Lung (tissue), 12 donors: ENCODE data around the gene SH3BGR. TPM values are rescaled to one million over a fixed set of nuclear protein-coding genes. Genes with fewer than 3 reads are reported as not detected.
A peak's percentile ranks its signal among the peaks of the same experiment; 100 is the strongest.

Experiments
- ATAC-seq: fragments of 200-7000 bp; cut with Tn5 transposase; one replicate; pipeline ENCODE4 v1.9.1; 2020; ENCODE audit warnings: moderate number of reproducible peaks; ENCODE audit not compliant: insufficient read depth, low FRiP score
- DNase-seq, 3 donors: peaks; one replicate each; pipeline ENCODE4 v3.0.0-alpha.2; 2013 to 2017
- H3K27ac ChIP-seq, 2 donors: one replicate each; pipeline ENCODE4 v1.5.1; 2013; ENCODE audit warnings: mild to moderate bottlenecking in 2 of 2, moderate library complexity in 2 of 2, control low read depth in 1 of 2, inconsistent platforms in 1 of 2, low read depth in 1 of 2, low read length in 1 of 2
- H3K27me3 ChIP-seq, 3 donors: one replicate each; pipeline ENCODE4 v1.5.1; 2013; ENCODE audit warnings: low read length in 2 of 3; ENCODE audit not compliant: control insufficient read depth in 3 of 3, insufficient read depth in 3 of 3
- H3K36me3 ChIP-seq, 4 donors: one replicate each; pipeline ENCODE4 v1.5.1; 2013; ENCODE audit warnings: low read length in 4 of 4, mild to moderate bottlenecking in 1 of 4, moderate library complexity in 1 of 4; ENCODE audit not compliant: control insufficient read depth in 4 of 4, insufficient read depth in 4 of 4
- H3K4me1 ChIP-seq, 5 donors: one replicate each; pipeline ENCODE4 v1.5.1; 2013; ENCODE audit warnings: low read length in 5 of 5, mild to moderate bottlenecking in 2 of 5, moderate library complexity in 1 of 5; ENCODE audit not compliant: control insufficient read depth in 5 of 5, insufficient read depth in 5 of 5
- H3K4me3 ChIP-seq: one replicate; pipeline ENCODE4 v1.5.1; 2013; ENCODE audit warnings: mild to moderate bottlenecking, control low read depth, moderate library complexity
- H3K9ac ChIP-seq, 2 donors: one replicate each; pipeline ENCODE4 v1.5.1; 2013; ENCODE audit warnings: low read length in 2 of 2, control low read depth in 1 of 2; ENCODE audit not compliant: insufficient read depth in 1 of 2
- H3K9me3 ChIP-seq, 4 donors: one replicate each; pipeline ENCODE4 v1.5.1; 2013; ENCODE audit warnings: low read length in 3 of 4, mild to moderate bottlenecking in 1 of 4, moderate library complexity in 1 of 4; ENCODE audit not compliant: control insufficient read depth in 4 of 4, insufficient read depth in 3 of 4
- CTCF ChIP-seq: IDR thresholded peaks from 2 replicates; pipeline ENCODE4 v1.5.1; 2012; ENCODE audit warnings: mild to moderate bottlenecking; ENCODE audit errors: control extremely low read depth, extremely low read depth
- WGBS, 2 donors: extraction: QIAGEN DNeasy Blood & Tissue Kit; methylation state at CpG; one replicate each; pipeline ENCODE4 v1.1.7; 2013; 5-methylcytosine and 5-hydroxymethylcytosine counted together
- polyA plus RNA-seq, 2 donors: library from polyadenylated mRNA; stranded (reverse); fragments of 200-250 nt; gene quantifications; one replicate each; pipeline ENCODE4 v1.2.1, GENCODE V29; 2013
- total RNA-seq, 2 donors: library from RNA; depleted of rRNA in 1 of 2; stranded (reverse); fragments of >200 nt in 1 of 2; gene quantifications; one replicate each; pipeline ENCODE4 v1.2.1, GENCODE V29; 2014 to 2021
- donor health status: control.
- donor health status: control.
- donor health status: Bipolar disorder and iron deficiency.
- donor health status: healthy.
- donor health status: DM: yes; HTN: yes; CAD: no.

SH3BGR gene
- total and polyA plus RNA-seq, 4 donors, result 1.2 to 8.9 (median 3.2) TPM; not detected in 1

- DNase-seq (no peak), ATAC-seq (no peak)
- TF ChIP-seq CTCF, result no peak
- 94 to 96% methylated on average over 1 of the region's 1 CpG for WGBS, 2 donors
- Histone ChIP-seq H3K4me1 (peaks cover 0 to 6% (median 0%) of the 10 kb centered on the region in 5 donors), H3K9ac (no peak overlapping the region), H3K9me3 (no peaks in the 10 kb centered on the region), H3K4me3 (no peak overlapping the region), H3K36me3 (peaks cover 0 to 2% (median 0%) of the 10 kb centered on the region in 4 donors), H3K27ac (no peak overlapping the region), H3K27me3 (no peaks in the 10 kb centered on the region)
Observed at GRCh38 chr21:39499156-39499555, 47.4 kb downstream of the SH3BGR start.

GRCh38 chr21:39502631-39503030 is 50.9 kb downstream of the SH3BGR start:
- WGBS, 2 donors, result 85 to 91% methylated on average over 7 of the region's 7 CpGs
- TF ChIP-seq CTCF, result no peak
- H3K4me1 ChIP-seq, result peaks cover 0 to 6% (median 0%) of the 10 kb centered on the region in 5 donors

GRCh38 chr21:39503123-39503762 is 51.5 kb downstream of the SH3BGR start:
- H3K4me1 ChIP-seq, result peaks cover 0 to 6% (median 0%) of the 10 kb centered on the region in 5 donors
- H3K27ac ChIP-seq, result no peak overlapping the region
- H3K4me3 ChIP-seq, result no peak overlapping the region
- H3K9ac ChIP-seq, result no peak overlapping the region
- H3K27me3 ChIP-seq, result no peaks in the 10 kb centered on the region
- 53 to 82% methylated on average over 1 of the region's 1 CpG for WGBS, 2 donors
- ATAC-seq (no peak), DNase-seq (peak in 1 of 3 donors; percentile 50)
- H3K36me3 ChIP-seq, result peaks cover 0 to 2% (median 0%) of the 10 kb centered on the region in 4 donors
- H3K9me3 ChIP-seq, result no peaks in the 10 kb centered on the region
- no peak for TF ChIP-seq CTCF

More at GRCh38 chr21:39502631-39503030, 50.9 kb downstream of the SH3BGR start:
- DNase-seq, result no peak
- no peaks in the 10 kb centered on the region for H3K27me3 ChIP-seq
- no peak overlapping the region for H3K9ac ChIP-seq
- no peak overlapping the region for H3K27ac ChIP-seq
- no peaks in the 10 kb centered on the region for H3K9me3 ChIP-seq
- peaks cover 0 to 2% (median 0%) of the 10 kb centered on the region in 4 donors for H3K36me3 ChIP-seq
- H3K4me3 ChIP-seq, result no peak overlapping the region
- no peak for ATAC-seq
